T1000 (cell line): ENCODE measurements around the gene MSL3B.

ENCODE experiments used
- DNase-seq: peaks from one replicate; lab custom pipeline; 2025; ENCODE audit warnings: mixed read lengths; lab: John Stamatoyannopoulos, UW

The MSL3B gene

DNA sequence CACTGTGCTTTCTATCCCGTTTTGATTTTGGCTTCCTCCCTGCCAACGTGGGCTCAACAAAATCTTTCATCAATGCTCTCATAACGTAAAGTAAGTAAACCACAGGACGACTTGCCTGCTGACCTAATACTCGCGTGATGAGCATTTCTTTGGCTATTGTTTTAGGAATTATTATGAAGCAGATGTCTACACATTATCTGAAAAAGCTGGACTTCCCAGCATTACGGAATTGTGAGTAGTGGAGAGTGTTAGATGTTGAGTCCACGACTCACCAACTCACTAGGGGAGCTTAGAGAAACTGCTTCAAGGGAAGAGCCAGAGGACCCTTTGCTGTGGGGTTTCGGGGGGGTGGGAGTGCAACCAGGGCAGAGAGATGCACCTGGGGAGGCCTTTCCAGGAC is 35.8 kb downstream of the MSL3B start:
- DNase-seq, result no peak

DNA sequence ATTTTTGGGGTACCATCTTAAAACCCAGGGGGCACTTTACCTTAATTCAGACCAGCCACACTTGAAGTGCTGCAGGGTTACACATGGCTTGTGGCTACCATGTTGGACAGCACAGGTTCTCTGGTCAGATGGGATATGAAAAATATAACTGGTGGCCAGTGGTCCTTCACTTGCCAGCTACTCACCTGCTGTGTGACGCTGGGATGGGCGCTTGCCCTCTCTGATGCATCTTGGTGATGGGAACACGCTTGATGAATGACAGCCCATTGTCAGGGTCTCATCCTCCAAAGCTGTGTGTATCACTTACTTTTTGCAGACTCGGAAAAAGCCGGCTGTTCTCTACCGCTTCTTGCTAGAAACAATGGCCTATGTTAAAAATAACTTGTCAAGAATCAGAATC is 36.3 kb downstream of the MSL3B start:
- DNase-seq, result no peak

DNA sequence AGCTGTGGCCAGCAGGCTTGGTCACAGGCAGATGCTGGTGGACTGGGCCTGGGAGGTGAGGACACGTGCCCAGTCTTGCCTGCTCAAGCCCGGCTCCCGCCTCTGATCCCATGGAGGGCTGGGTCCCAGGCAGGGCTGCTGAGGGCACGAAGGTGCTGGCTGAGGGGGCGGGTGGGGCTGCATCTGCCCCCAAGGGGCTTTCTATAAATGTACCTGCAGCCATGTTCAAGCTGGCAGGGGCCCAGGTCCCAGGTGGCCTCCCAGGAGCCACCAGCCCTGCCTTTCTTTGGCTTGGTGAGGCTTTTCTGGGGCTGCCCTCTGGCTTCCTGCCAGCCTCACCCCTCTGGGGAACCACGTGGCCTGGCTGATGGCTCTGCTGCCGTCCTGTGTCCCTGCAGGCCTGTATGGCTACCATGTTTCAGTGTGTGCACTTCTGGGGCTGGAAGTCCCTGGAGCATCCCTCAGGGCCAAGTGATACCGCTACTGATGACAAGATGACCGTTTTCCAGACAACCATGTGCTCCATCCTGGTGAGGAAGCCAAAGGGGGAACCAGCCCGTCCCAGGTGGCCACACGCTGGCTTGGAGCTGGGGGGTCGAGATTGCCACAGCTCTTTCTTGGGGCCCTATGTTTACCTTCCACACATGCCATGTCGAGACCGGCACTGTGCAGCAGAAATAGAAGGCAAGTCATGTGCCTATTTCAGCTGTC is 37.0 kb downstream of the MSL3B start:
- DNase-seq, result no peak

DNA sequence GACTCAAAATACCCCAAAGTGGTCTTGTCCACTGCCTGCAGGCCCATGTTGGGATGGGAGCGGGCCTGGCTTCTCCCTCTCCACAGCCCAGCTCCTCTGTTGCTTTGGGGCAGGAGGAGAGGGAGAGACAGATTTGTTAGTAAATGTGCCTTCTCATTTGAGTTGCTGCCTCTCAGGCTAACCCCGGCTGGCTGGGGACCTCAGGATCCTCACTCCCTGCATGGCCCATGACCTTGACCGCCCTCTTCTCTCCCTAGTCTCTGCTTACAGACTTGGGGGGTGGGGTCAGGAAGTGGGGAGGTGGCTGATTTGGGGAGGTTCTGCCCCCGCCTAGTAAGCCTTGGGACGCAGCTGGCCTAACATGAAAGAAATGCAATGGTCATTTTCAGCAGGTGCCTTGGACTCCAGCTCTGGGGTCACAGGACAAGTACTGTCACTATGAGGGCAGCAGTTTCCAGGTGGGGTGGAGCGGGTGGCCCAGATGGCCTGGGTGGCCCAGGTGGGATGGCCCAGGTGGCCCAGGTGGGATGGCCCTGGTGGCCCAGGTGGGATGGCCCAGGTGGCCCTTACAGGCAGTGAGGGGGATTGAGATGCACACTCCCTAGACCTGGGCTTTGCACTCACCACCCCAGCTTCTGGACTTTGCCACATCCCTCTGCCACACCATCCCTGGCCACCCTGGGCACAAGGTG is 37.9 kb downstream of the MSL3B start:
- DNase-seq, result no peak

DNA sequence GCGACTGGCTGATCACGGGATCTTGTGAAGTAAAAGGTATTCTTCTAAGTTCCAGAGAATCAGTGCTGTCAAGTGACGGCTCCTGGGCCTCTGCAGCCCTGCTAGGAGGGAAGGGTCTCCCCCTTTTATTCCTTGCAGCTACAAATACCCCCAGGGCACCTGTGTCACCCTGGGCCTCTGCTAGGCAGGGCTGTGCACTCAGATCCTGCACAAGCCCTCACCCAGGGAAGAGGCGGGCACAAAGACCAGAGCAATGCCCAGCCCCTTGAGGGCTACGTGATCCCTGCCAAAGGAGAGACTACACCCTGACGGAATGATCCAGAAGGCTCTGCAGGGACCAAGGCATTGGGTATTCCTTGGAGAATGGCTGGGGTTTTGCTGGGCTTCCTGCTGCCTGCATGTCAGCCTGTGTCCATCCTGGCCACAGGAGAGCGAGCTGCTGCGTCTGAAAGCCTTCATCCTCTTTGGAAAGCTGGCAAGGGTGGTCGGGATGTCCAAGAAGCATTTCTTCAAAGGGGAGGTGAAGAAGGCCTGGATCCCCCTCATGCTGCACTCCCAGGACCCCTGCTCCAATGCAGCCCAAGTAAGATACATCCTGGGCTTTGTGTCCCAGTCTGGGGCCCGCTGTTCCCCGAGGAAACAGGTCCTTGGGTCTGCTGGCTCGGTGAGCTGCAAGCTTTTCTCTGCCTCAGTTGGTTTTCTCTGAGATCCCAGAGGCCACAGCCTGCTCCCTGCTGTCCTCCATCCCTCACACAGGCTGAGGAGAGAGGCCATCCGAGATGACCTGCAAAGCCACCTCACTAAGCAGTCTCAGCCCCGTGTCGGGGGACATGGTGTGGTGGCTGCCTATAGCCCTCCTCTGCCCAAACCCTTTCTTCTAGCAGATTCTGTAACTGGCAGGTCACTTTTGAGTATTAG is 38.7 kb downstream of the MSL3B start:
- DNase-seq, result no peak

DNA sequence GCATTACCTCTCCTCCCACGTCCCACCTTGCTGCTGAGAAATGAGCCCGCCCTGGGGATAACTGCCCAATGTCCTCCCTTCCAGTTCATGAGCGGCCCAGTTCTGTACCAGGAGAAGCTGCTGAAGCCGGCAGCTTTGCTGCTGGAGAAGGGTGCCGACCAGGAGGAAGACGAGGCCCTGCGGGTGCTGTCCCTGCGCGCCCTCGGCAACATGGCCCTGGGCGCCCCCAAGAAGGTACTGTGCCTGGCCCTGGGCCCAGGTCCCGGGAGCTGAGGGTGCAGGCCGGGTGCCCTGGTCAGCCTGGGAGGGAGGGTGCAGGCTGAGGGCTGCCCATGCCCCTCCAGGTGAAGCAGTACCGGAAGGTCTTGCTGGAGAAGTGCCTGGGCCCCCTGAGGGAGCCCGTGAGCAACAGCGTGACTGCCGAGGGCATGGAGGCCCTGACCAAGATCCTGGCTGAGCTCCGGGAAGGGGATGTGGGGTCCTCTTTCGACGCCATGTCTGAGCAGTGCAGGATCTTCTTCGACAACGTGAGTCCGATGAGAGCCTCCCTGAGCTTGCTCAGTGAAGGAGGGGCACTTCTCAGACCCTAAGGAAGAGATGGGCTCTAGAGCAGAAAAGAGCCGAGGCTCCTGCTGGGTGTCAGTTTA is 39.5 kb downstream of the MSL3B start:
- no peak for DNase-seq

DNA sequence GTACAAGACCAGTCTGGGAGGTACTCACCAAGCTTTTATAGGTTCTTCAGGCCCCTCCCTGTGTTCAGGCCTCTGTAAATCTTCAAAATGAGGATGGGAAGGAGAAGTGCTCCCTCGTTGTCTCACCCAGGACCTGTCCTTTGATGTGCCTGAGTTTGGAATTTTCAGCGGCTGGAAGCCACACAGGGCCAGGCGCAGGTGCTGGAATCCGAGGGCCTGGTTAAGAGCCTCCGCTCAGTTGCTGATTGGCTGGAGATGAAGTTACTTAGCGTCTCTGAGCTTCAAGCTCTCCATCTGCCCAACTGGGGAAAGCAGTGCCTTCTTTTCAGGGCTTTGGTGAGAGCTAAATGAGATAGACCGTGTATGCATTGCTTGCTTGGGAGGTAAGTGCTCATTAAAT is 43.8 kb downstream of the MSL3B start:
- DNase-seq, result no peak

DNA sequence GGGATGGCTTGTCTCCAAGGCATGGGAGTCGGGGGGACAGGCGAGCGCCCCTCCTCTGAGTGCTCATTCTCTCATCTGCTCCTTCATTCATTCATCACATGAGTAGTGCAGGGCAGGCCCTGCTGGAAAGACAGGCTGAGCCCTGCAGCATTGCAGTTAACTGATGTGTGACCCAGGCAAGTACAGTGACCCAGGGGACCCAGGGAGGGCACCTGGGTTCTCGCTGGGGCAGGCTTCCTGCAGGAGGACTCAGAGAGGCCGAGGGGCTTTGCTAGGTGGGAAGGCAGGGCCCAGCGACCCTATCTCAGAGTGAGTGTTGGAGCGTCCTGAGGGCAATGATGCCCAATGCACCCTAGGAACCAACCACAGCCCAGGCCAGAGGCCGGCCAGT is 44.5 kb downstream of the MSL3B start:
- no peak for DNase-seq

DNA sequence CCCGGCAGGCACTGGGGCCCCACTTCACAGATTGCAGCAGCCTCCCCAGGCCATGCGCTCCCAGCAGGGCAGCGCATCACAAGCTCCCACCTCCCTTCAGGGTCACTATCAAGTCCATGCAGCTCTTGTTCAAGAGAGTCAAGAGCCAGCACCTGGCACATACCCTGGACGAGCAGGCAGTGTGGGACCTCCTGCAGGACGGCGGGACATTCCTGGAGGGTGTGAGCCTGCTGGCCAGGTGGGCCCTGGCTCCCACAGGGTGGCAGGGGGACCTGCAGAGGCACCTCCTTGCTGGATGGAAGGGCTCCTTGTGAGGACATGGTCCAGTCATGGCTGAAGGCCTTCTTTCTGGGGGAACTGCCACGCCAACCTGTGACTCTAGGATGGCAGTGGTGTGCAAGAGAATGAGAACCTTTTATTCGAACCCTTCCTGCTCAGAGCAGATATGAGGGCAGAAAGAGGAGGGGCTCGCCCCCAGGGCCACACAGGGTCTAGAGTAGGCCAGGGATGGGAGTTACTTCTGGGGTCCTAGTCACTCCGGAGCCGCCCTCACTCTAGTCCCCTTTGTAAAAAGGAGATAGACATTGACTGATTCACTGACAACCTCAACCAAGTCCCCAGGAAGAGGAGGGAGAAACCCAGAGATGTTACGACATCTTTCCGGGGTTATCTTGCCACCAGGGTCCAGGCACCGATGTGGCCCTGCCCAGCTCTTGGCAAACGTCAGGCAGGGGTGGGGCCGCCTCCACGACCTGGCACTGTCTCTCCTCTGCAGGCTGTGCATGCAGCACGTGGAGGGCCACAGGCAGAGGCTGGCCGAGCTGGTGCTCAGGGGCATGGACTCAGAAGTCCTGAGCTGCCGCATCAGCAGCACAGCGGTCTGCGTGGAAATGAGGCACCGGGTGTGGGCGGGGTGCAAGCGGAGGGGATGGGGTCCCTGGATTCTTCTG is 45.1 kb downstream of the MSL3B start:
- no peak for DNase-seq

DNA sequence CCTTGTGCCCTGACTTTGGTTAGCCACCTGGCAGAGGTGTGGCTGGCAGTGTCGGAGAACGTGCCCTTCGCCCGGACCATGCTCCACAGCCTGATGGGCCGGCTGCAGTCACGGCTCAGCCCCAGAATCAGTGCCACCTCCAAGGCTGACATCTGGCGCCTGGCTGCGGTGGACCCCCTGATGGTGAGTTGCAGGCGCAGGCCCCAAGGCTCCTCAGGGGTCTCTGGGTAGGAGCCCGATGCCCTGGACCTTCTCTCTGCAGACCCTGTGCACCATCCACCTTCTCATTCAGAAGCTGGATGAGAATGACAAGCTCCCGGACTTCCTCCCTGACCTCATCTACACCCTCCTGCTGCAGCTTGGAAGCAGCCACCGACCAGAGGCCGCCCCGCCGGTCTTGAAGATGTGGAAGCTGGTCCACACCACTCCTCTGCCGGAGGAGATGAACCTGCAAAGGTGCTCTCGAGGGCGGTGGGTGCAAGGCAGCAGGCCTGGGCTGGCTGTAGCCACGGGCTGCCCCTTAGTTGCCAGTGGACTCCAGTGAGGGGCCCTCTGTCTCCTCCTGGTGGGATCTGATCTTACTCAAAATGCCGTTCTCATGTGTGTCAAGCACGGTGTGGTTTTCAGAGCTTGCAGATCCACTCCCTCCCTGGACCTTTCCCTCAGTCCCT is 46.0 kb downstream of the MSL3B start:
- no peak for DNase-seq

DNA sequence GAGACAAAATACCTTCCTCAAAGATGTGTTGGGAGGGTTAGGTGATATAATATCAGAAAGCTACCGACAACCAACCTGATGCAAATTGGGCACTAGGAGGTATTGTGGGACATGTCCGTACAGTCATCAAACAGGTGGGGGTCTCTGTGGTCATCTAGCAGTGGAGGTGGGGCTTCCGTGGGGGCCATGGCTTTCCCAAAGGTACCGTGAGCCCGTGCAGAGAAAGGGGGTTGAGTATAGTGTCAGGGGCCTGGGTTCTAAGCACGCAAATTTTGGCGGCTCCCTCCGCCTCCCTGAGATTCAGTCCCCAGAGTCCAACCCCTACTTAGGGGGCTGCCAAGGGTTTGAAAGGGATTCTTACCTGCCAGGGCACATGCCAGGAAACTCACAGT is 46.5 kb downstream of the MSL3B start:
- no peak for DNase-seq

DNA sequence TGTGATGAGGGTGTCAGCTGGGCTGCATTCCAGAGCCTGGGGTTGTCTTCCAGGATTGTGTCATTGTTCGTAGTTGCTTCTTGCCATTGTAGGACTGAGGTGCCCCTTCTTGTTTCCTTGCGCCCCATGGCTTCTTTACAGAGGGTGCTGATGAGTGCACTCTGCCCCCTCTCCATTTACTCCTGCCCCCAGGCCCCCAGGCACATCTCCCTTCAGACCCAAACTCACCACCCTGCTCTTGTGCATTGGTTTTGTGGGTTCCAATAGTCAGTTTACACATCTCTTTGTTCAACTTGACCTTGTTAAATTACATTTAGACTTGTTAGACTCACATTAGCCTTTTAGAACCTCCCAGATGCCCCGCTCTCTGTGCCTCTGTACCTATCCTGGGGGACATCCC is 47.0 kb downstream of the MSL3B start:
- DNase-seq, result no peak

DNA sequence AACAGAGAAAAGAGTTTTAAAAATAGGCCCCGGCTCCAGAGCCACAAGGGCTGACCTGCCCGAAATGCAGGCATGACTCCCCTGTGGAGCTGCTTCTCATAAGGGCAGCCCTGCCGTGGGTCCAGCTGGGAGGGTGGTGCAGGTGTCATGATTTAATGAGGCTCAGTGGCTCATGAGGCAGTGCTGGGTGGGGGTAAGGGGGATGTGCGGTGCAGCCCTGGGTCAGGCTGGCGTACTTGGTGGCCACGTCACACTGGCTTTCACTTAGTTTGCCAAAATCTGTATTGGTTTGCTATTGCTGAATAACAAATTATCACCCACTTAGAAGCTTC is 47.4 kb downstream of the MSL3B start:
- DNase-seq, result no peak

DNA sequence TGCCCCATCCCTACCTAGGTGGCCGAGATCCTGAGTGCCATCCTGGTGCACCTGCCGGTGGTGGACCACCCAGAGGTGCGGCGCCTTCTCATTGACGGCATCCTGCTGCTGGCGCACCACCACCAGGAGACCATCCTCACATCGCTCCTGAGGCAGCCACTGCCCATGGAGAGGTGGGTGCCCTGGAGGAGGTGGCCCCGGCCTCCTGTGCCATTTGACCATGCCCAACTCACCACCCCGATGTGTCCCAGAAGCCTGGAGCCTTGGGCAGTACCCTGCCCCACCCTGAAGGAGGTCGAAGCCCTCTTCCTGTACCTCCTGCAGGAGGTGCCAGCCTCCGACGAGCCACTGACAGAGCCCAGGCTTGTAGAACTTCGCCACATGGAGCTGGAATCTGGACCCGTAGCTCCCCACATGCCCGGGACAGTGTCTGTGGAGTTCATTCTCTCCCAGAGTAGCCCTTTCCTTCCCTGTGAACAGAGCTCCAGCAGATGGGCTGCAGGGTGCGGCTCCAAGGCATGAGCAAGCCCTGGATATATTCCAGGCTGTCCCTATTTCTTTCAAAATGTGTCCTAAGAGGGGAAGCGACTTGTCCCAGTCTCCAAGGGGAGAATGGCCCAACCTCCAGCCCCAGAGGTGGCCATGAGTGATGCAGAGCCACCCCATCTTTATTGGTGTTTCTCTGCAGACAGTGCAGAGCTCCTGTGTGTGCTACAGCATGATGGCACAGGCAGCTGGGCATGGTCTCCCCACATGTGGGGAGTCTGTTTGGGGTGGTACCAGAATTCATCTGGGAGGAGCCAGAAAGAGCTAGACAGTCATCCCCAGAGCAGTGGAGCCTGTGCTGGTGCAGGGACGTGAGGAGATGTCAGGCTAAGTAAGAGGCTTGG is 48.1 kb downstream of the MSL3B start:
- no peak for DNase-seq

DNA sequence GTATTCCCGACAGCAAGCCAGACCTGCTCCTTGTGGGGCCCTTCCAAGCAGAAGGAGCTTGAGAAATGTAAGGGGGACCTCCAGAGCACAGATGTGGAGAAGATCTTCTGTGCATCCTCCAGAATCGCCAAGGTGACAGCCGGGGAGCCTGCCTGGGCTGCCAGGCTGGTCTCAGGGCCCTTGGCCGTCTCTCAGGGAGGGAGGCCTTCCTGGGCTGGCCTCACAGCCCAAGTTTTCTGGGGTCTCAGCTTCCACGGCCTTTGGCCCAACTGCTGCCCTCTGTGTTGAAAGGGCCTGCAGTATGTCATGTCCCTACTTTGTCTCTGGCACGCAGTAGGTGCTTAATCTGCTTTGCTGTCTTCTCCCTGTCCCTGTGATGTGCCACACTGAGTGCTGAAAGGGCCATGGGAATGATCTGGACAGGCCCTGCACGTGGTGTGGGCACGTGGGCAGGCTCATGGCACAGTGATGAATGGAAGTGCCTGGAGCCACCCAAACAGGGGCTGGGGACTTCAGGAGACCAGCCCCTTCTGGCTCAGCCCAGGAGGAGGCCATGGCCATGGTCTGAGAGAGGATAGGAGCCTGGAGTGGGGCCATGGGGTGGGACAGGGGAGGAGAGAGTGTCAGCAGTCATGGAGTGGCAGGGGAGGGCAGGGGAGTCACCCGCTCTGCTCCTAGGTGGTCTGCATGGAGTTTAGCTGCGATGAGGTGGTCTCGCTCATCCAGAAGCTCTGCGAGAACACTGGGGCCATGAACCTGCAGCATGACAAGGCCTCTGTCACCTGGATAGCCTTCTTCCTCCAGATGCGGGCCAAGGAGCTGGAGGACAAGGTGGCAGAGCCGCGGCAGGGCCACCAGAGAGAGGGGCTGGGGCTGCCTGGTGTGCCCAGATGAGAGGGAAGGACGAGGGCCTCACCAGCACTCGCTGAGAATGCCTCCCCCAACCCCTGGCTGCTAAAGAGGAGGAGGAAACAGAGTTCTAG is 49.3 kb downstream of the MSL3B start:
- no peak for DNase-seq

DNA sequence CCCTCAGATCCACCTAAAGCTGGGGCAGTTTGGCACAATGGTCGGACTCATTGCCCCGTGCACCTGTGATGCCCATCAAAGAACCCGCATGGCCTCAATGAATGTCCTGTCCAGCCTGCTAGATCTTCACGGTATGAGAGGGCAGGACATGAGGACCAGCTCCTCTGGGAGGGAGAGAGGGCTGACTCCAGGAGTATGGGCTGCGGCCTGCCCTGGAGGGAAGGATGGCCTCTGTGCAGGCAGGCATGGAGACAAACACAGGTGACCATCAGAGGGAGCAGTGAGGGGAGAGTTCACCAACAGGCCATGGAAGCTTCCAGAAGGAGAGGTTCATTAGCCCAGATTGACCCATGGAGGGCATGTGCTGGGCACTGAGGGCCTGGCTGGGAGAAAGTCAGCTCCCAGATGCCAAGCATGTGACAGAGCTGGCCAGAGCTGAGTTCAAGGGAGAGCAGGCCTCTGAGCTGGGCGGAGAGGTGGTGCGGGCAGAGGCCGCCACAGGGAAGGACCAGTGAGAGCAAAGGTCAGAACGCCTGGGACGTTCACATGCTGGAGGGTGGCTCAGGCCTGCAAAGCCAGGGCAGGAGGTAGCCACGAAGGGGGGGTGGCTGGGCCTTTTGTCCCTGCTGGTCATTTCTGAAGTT is 50.1 kb downstream of the MSL3B start:
- no peak for DNase-seq

DNA sequence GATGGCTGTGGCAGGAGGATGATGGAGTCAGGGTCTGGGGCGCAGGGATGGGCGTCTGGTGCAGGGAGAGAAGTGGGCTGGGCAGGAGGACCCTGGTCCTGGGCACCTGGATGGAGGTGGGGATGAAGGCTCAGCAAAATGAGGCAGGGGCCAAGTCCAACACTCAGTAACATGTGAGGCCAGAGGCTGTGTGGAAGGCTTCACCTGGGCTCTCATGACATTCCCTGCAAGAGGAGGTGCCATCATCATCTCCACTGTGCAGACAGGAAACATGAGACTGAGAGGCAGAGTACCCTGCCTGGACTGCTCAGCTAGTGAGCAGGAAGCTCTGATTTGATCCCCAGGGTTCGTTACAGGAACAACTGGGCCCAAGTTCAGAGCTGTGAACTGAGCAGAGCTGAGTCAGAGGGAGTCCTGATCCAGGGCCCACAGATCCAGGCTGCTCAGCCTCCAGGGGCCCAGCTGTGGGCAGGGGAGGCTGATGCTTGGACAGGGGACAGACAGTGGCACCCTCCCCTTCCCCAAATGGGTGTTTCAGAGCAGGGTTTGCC is 50.8 kb downstream of the MSL3B start:
- DNase-seq, result no peak

DNA sequence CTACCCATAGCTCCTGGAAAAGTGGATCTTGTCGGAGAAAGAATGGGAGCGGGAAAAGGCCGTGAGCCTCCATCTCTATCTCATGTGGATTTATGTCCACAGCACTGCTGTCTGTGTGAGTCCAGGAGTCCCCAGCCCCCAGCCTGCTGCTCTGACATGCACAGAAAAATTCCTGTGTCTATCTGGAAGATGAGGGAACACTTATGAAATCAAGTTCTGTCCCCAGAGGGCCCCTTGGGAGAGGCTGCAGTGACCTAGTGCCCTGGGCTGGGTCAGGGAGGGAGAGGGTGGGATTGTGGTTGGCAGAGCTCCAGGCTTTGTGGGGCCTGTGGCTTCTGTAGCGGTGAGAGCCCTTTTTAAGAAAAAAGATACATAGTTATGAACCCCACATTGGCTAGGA is 51.4 kb downstream of the MSL3B start:
- DNase-seq, result no peak
